NCI-H1694 (cell line): ENCODE measurements around the gene FBXO27.
"Not testable (repeated sequence)": the region's sequence is repeated elsewhere in the genome, so short reads cannot be mapped to it uniquely, and the experiment has no call there.

ENCODE experiments used
- DNase-seq: peaks from one replicate; lab custom pipeline; 2025; lab: John Stamatoyannopoulos, UW

FBXO27 gene

DNA sequence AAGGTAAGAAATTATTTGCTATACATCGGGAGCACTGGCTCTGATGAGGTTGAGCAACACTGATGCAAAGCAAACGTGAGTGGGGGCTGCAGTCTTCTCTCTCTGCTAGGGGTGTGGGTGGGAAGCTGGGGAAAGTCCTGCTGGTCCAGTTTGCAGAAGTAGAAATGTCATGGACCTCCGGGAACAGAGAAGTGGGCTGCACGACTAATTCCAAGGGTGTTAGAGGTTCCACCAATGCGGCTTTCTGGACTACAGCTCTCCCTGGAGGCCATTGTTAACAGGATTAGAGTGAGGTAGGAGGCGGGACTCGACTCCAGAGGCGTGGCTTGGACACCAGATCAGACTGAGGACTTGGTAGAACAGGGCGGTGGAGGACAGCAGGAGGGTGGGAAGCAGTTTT, 5.7 kb upstream of the FBXO27 start:
- no peak for DNase-seq

DNA sequence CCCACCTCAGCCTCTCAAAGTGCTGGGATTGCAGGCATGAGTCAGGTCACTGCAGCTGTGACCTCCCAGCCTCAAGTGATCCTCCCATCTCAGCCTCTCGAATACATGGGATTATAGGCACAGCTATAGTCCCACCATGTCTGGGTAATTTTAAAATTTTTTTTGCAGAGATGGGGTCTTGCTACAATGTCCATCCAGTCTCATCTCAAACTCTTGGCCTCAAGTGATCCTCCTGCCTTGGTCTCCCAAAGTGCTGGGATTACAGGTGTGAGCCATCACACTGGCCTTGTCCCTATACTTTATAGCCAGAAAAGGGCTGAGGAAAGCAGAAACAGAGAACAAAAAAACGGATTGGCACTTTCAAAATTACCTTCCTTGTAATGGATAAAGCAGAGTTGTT, 4.8 kb upstream of the FBXO27 start:
- DNase-seq: no peak

GRCh38 chr19:39036581-39036980, 4.2 kb upstream of the FBXO27 start:
- DNase-seq: no peak

GRCh38 chr19:39031368-39032062, 834 bp downstream of the FBXO27 start:
- no peak for DNase-seq

DNA sequence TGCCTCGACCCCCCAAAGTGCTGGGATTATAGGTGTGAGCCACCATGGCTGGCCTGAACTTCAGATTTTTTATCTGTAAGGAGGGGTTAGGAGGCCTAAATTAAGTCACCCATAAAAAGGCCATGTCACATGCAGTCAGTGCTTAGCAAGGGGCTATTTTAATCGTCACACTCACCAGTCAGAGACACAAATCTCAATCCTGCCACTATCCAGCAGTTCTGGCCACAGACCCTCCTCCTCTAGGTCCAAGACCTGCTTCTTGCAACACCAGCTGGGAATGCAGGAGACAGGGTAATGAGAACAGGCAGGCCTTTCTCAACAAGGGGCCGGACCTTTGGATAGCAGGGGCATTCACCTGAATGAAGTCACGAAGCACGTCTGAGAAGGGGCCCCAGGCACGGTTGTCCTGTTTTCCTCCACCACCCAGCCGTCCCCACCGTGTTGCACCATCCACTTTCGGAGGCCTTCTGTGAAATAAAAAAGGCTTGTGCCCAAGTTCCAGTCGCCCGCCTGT, 1.4 kb downstream of the FBXO27 start:
- no peak for DNase-seq

GRCh38 chr19:39024875-39025641, 7.3 kb downstream of the FBXO27 start:
- DNase-seq: no peak

- DNase-seq: no peak
Measured at GRCh38 chr19:39021063-39021462, 11.3 kb downstream of the FBXO27 start.

DNA sequence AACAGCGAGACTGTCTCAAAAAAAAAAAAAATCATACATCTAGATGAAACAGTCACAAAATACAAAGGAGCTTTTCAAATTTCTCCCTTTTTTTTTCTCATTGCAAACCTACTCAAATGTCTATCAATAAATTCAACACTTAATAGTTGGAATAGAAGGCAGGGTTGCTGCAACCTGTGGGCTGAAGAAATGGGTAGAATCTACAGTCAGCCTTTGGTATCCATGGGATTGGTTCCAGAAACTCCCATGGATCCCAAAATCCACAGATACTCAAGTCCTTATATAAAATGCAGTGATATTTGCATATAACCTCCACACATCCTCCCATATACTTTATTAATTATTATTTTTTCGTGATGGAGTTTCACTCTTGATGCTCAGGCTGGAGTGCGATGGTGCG, 14.7 kb downstream of the FBXO27 start:
- DNase-seq: no peak

GRCh38 chr19:39017026-39017425, 15.3 kb downstream of the FBXO27 start:
- DNase-seq: no peak

- no peak for DNase-seq
Measured at GRCh38 chr19:39014037-39014436, 18.3 kb downstream of the FBXO27 start.

- DNase-seq: no peak
Measured at GRCh38 chr19:39009001-39009400, 23.3 kb downstream of the FBXO27 start.

GRCh38 chr19:39008137-39008536, 24.2 kb downstream of the FBXO27 start:
- no peak for DNase-seq

DNA sequence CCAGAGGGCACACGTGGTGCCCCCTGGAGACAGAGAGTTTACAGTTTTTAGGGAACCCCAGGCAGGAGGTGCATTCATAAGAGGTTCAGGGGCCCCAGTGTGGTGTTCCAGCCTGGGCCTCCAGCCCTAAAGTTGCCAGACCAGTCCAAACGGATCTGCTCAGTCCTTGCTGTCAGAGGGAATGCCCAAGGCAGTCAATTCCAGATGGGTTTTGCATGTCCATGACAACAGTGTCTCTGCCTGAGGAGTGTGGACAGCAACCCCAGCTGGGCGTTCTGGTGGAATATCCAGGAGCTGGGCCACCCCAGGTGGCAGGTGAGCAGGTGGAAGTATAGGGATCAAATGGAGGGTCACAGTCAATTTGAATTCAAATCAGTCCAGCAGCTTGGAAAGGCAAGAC, 25.3 kb downstream of the FBXO27 start:
- DNase-seq: no peak

GRCh38 chr19:39004403-39004802, 27.9 kb downstream of the FBXO27 start:
- DNase-seq: no peak

- DNase-seq: no peak
Measured at GRCh38 chr19:39003796-39004195, 28.6 kb downstream of the FBXO27 start.

GRCh38 chr19:39003188-39003587, 29.2 kb downstream of the FBXO27 start:
- DNase-seq: no peak

GRCh38 chr19:39001041-39001440, 31.3 kb downstream of the FBXO27 start:
- DNase-seq: no peak

- DNase-seq: not testable (repeated sequence)
Measured at GRCh38 chr19:38997576-38997975, 34.8 kb downstream of the FBXO27 start.

DNA sequence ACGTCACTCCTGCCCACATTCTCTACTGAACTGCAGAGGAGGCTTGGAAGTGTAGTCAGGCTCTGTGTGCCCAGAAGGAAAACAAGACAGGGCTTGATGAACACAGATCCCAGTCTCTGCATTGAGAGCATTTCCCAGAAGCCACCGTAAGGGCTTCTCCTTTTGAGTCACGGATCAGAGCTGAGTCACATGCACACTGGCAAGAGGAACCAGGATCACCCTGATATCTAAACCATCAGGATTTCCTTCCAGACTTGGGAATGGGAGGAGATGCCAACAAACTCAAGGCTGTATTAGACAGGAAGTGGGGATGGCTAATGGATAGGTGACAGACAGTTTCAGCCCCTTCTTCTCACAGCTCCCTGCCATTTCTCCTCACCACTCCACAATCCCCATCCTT, 39.1 kb downstream of the FBXO27 start:
- DNase-seq: no peak

GRCh38 chr19:38990949-38991697, 41.2 kb downstream of the FBXO27 start:
- DNase-seq: no peak

GRCh38 chr19:38989614-38990013, 42.7 kb downstream of the FBXO27 start:
- DNase-seq: not testable (repeated sequence)

DNA sequence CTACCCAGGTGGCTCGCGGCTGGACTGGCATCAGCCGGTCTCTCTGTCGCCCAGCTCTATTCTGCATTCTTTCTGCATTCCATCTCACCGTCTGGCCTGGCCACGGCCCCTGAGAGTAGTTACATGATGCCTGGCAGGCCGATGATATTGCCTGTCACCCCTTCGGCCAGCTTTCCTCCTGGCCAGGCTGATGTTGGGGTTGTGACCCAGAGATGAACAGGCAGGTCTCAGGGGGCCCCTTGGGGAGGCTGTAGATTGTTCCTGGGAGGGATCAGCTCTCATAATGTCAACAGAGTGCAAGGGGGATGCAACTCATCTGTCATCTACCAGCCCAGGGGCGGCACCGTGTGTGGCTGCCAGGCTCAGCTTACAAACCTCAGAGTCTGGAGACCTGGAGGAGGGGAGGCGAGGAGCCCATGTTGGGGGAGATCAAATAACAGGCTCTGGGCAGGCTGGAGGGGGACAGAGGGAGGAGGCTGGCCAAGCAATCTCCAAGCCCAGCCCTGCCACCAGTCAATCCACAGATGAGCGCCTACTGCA, 43.2 kb downstream of the FBXO27 start:
- DNase-seq: no peak
